ENCODE measurements around the gene LRP8.

The LRP8 gene

DNA sequence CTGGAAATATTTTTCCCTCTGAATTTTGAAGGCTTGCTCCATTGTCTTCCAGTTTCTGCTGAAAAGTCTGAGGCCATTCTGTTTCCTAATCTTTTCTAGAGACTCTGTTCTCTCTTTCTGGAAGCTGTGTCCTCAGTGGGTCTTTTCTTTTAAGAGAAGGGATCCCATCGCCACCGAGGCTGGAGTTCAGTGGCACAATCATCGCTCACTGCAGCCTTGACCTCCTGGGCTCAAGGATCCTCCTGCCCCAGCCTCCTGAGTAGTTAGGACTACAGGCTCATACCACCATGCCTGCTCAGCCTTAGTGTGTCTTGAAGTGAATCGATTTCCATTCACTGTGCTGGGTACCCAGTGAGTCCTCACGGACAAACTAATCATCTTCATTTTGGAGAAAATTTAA is 9.6 kb upstream of the LRP8 start:
- Histone ChIP-seq H3K36me3 (no peaks in the 10 kb centered on the region), H3K27me3 (no peaks in the 10 kb centered on the region), H3K9me3 (no peaks in the 10 kb centered on the region), H3K4me3 (ENCODE audit: low read depth, low read length) (no peak overlapping the region), H3K4me1 (no peaks in the 10 kb centered on the region)
- TF ChIP-seq, protein P1, sequence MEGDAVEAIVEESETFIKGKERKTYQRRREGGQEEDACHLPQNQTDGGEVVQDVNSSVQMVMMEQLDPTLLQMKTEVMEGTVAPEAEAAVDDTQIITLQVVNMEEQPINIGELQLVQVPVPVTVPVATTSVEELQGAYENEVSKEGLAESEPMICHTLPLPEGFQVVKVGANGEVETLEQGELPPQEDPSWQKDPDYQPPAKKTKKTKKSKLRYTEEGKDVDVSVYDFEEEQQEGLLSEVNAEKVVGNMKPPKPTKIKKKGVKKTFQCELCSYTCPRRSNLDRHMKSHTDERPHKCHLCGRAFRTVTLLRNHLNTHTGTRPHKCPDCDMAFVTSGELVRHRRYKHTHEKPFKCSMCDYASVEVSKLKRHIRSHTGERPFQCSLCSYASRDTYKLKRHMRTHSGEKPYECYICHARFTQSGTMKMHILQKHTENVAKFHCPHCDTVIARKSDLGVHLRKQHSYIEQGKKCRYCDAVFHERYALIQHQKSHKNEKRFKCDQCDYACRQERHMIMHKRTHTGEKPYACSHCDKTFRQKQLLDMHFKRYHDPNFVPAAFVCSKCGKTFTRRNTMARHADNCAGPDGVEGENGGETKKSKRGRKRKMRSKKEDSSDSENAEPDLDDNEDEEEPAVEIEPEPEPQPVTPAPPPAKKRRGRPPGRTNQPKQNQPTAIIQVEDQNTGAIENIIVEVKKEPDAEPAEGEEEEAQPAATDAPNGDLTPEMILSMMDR (IDR thresholded peaks at IDR 0.05; ENCODE audit: low read depth, low read length) = no peak
- no peak for DNase-seq

DNA sequence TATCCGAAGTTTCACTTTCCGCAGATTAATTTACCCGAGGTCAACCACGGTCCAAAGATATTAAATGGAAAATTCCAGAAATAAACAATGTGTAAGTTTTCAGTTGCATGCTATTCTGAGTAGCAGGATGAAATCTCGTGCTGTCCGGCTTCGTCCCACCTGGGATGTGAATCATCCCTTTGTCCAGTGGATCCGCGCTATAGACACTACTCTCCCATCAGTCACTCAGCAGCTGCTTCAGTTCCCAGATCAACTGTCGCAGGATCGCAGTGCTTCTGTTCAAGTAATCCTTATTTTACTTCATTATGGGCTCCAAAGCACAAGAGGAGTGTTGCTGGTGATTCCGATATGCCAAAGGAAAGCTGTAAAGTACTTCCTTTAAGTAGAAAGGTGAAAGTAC is 8.3 kb upstream of the LRP8 start:
- H3K4me3 ChIP-seq (ENCODE audit: low read depth, low read length) = no peak overlapping the region
- no peaks in the 10 kb centered on the region for H3K4me1 ChIP-seq
- TF ChIP-seq, protein P1 (IDR thresholded peaks at IDR 0.05; ENCODE audit: low read depth, low read length) = no peak
- H3K9me3 ChIP-seq = no peaks in the 10 kb centered on the region
- no peaks in the 10 kb centered on the region for H3K27me3 ChIP-seq
- H3K36me3 ChIP-seq = no peaks in the 10 kb centered on the region
- DNase-seq = no peak

DNA sequence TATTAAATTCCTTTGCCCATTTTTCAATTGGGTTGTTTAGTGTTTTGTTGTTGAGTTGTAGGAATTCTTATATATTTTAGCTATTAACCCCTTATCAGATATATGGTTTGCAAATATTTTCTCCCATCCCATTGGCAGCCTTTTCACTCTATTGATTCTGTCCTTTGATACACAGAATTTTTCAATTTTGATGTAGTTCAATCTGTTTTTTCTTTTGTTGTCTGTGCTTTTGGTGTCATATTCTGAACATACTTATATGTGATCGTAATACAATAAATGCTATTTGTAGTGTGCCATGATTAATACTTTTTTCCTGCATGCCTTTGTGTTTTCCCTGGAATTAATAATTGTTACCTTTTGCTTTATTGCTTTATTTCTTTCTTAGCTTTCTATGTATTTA is 7.8 kb upstream of the LRP8 start:
- TF ChIP-seq, protein P1 (IDR thresholded peaks at IDR 0.05; ENCODE audit: low read depth, low read length) = no peak
- Histone ChIP-seq H3K27me3 (no peaks in the 10 kb centered on the region), H3K4me3 (ENCODE audit: low read depth, low read length) (no peak overlapping the region), H3K36me3 (no peaks in the 10 kb centered on the region), H3K9me3 (no peaks in the 10 kb centered on the region), H3K4me1 (no peaks in the 10 kb centered on the region)
- DNase-seq = no peak

DNA sequence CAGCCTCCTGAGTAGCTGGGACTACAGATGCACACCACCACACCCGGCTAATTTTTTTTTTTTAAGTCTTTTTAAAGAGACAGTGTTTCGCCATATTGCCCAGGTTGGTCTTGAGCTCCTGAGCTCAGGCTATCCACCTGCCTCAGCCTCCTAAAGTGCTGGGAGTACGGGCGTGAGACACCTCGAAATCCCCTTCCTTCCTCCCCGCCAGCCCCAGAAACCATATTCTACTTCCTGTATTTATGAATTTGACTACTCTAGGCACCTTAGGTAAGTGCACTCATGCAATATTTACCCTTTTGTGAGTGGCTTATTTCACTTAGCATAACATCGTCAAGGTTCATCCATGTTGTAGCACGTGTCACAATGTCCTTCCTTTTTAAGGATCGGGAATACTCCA is 6.9 kb upstream of the LRP8 start:
- Histone ChIP-seq H3K36me3 (no peaks in the 10 kb centered on the region), H3K27me3 (no peaks in the 10 kb centered on the region), H3K4me1 (no peaks in the 10 kb centered on the region), H3K4me3 (ENCODE audit: low read depth, low read length) (no peak overlapping the region), H3K9me3 (no peaks in the 10 kb centered on the region)
- DNase-seq = no peak
- TF ChIP-seq, protein P1 (IDR thresholded peaks at IDR 0.05; ENCODE audit: low read depth, low read length) = no peak

DNA sequence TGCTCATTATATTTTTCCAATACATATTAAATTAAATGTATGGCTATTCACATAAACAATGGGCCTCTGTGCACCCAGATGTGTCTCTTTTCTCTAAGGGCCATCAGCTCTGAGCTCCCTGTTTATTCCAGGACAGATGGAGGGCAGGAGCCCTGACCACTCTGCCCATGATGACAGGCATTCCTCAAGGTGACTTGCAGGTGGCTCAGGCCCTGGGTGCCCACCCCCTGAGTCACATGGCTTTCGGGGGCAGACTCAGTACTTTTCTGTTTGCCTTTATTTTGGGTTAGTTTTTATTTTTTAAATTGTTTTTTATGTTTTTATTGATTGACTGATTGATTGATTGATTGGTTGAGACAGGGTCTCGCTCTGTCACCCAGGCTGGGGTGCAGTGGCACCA is 6.4 kb upstream of the LRP8 start:
- TF ChIP-seq, protein P1 (IDR thresholded peaks at IDR 0.05; ENCODE audit: low read depth, low read length) = no peak
- no peaks in the 10 kb centered on the region for H3K27me3 ChIP-seq
- no peaks in the 10 kb centered on the region for H3K9me3 ChIP-seq
- H3K4me1 ChIP-seq = no peaks in the 10 kb centered on the region
- no peak for DNase-seq
- no peak overlapping the region for H3K4me3 ChIP-seq (ENCODE audit: low read depth, low read length)
- no peaks in the 10 kb centered on the region for H3K36me3 ChIP-seq

DNA sequence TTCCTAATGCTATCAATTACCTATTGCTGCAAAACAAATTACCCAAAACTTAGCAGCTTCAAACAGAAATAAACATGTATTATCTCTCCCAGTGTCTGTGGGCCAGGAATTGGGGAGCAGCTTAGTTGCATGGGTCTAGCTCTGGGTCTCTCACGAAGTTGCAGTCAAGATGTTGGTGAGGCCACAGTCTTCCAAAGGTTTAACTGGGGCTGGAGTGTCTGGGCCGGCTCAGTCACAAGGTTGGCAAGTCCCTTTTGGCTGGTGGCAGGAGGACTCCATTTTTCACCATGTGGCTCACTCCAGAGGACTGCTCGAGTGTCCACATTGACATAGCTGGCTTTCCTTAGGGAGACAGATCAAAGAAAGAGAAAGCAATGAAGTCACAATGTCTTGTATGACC is 5.0 kb upstream of the LRP8 start:
- no peaks in the 10 kb centered on the region for H3K4me1 ChIP-seq
- TF ChIP-seq, protein P1 (IDR thresholded peaks at IDR 0.05; ENCODE audit: low read depth, low read length) = no peak
- H3K9me3 ChIP-seq = no peaks in the 10 kb centered on the region
- no peak overlapping the region for H3K4me3 ChIP-seq (ENCODE audit: low read depth, low read length)
- no peak for DNase-seq
- no peaks in the 10 kb centered on the region for H3K27me3 ChIP-seq
- no peaks in the 10 kb centered on the region for H3K36me3 ChIP-seq

Data from BE2C (cell line).